H9 (cell line): ENCODE results near the gene CCM2L. TPM values are rescaled to one million over a fixed set of nuclear protein-coding genes. Genes with fewer than 3 reads are reported as not detected.

Source experiments
- DNase-seq: peaks from one replicate; pipeline ENCODE4 v3.0.0-alpha.2; 2017
- H2AFZ ChIP-seq: one replicate; pipeline ENCODE4 v1.6.1; 2013; ENCODE audit warnings: mild to moderate bottlenecking, low read length, control low read depth, moderate library complexity
- H2AK5ac ChIP-seq: 2 replicates; pipeline ENCODE4 v1.6.1; 2013; ENCODE audit warnings: low read length, control low read depth, mixed read lengths; ENCODE audit not compliant: insufficient read length
- H2BK120ac ChIP-seq: one replicate; pipeline ENCODE4 v1.6.1; 2013; ENCODE audit warnings: low read depth, mild to moderate bottlenecking, low read length, control low read depth, inconsistent platforms; ENCODE audit not compliant: poor library complexity, severe bottlenecking
- H2BK12ac ChIP-seq: 2 replicates; pipeline ENCODE4 v1.6.1; 2013; ENCODE audit warnings: low read length, control low read depth, mixed read lengths, low read depth; ENCODE audit not compliant: insufficient read length
- H2BK15ac ChIP-seq: 2 replicates; pipeline ENCODE4 v1.6.1; 2013; ENCODE audit warnings: low read depth, low read length, control low read depth
- H2BK20ac ChIP-seq: one replicate; pipeline ENCODE4 v1.6.1; 2013; ENCODE audit warnings: low read depth, mild to moderate bottlenecking, low read length, control low read depth, inconsistent platforms; ENCODE audit not compliant: poor library complexity, severe bottlenecking
- H2BK5ac ChIP-seq: 2 replicates; pipeline ENCODE4 v1.6.1; 2013; ENCODE audit warnings: low read length, control low read depth, mixed read lengths; ENCODE audit not compliant: insufficient read length
- H3K14ac ChIP-seq: 2 replicates; pipeline ENCODE4 v1.6.1; 2013; ENCODE audit warnings: low read length, control low read depth; ENCODE audit not compliant: insufficient read depth
- H3K18ac ChIP-seq: 2 replicates; pipeline ENCODE4 v1.6.1; 2013; ENCODE audit warnings: low read depth, mild to moderate bottlenecking, mixed read lengths, low read length, control low read depth; ENCODE audit not compliant: insufficient read length
- H3K23ac ChIP-seq: 2 replicates; pipeline ENCODE4 v1.6.1; 2013; ENCODE audit warnings: low read length, control low read depth, mixed read lengths, low read depth; ENCODE audit not compliant: insufficient read length
- H3K23me2 ChIP-seq: 2 replicates; pipeline ENCODE4 v1.6.1; 2013; ENCODE audit warnings: low read depth, mild to moderate bottlenecking, mixed read lengths, low read length, control low read depth; ENCODE audit not compliant: insufficient read length, poor library complexity, severe bottlenecking
- H3K27ac ChIP-seq: 2 replicates; pipeline ENCODE4 v1.5.1; 2013; ENCODE audit warnings: low read length, control low read depth, mixed read lengths, low read depth; ENCODE audit not compliant: insufficient read length
- H3K27me3 ChIP-seq: 2 replicates; pipeline ENCODE4 v1.6.1; 2013; ENCODE audit warnings: low read length, control low read depth, inconsistent platforms; ENCODE audit not compliant: insufficient read depth
- H3K4ac ChIP-seq: 2 replicates; pipeline ENCODE4 v1.6.1; 2013; ENCODE audit warnings: low read depth, mild to moderate bottlenecking, control low read depth, inconsistent platforms, low read length, moderate library complexity
- H3K4me1 ChIP-seq: 2 replicates; pipeline ENCODE4 v1.6.1; 2013; ENCODE audit warnings: low read length, control low read depth, inconsistent platforms; ENCODE audit not compliant: insufficient read depth
- H3K4me2 ChIP-seq: 2 replicates; pipeline ENCODE4 v1.6.1; 2013; ENCODE audit warnings: low read length, control low read depth, mixed read lengths; ENCODE audit not compliant: insufficient read length, insufficient read depth
- H3K56ac ChIP-seq: 2 replicates; pipeline ENCODE4 v1.6.1; 2013; ENCODE audit warnings: low read depth, mild to moderate bottlenecking, mixed read lengths, low read length, control low read depth; ENCODE audit not compliant: insufficient read length
- H3K79me1 ChIP-seq: 2 replicates; pipeline ENCODE4 v1.6.1; 2013; ENCODE audit warnings: low read depth, mild to moderate bottlenecking, moderate library complexity, low read length, control low read depth, inconsistent platforms; ENCODE audit not compliant: insufficient read depth, poor library complexity, severe bottlenecking
- H3K79me2 ChIP-seq: 2 replicates; pipeline ENCODE4 v1.6.1; 2013; ENCODE audit warnings: low read length, control low read depth, inconsistent platforms; ENCODE audit not compliant: insufficient read depth
- H3K9ac ChIP-seq: 2 replicates; pipeline ENCODE4 v1.6.1; 2013; ENCODE audit warnings: low read length, control low read depth, mixed read lengths; ENCODE audit not compliant: insufficient read length; ENCODE audit errors: extremely low read depth
- H3K9me3 ChIP-seq: one replicate; pipeline ENCODE4 v1.6.1; 2013; ENCODE audit warnings: low read depth, low read length, inconsistent platforms; ENCODE audit not compliant: control insufficient read depth
- H3T11ph ChIP-seq: one replicate; pipeline ENCODE4 v1.6.1; 2013; ENCODE audit warnings: mild to moderate bottlenecking, low read length, control low read depth, inconsistent platforms
- H4K20me1 ChIP-seq: one replicate; pipeline ENCODE4 v1.6.1; 2013; ENCODE audit not compliant: control insufficient read depth, insufficient read length, insufficient read depth
- H4K5ac ChIP-seq: 2 replicates; pipeline ENCODE4 v1.6.1; 2013; ENCODE audit warnings: low read depth, mild to moderate bottlenecking, mixed read lengths, low read length, control low read depth; ENCODE audit not compliant: insufficient read length
- H4K8ac ChIP-seq: replicated peaks from 2 replicates; pipeline ENCODE4 v1.6.1; 2013; ENCODE audit warnings: low read length, control low read depth, mixed read lengths, low read depth; ENCODE audit not compliant: insufficient read length
- H4K91ac ChIP-seq: 2 replicates; pipeline ENCODE4 v1.6.1; 2013; ENCODE audit warnings: low read depth, mild to moderate bottlenecking, moderate library complexity, mixed read lengths, low read length, control low read depth; ENCODE audit not compliant: insufficient read length
- H3K27ac Mint-ChIP-seq, 3 experiments: 2 replicates in 2 of 3; 3 replicates in 1 of 3; pipeline ENCODE4 v1.8.0; 2020 to 2021; ENCODE audit warnings: mixed read lengths in 3 of 3, mild to moderate bottlenecking in 1 of 3, moderate library complexity in 1 of 3
- H3K27me3 Mint-ChIP-seq: 2 replicates; pipeline ENCODE4 v1.8.0; 2021; ENCODE audit warnings: low read depth, mild to moderate bottlenecking, moderate library complexity, mixed read lengths
- H3K36me3 Mint-ChIP-seq, 3 experiments: 2 replicates in 2 of 3; 3 replicates in 1 of 3; pipeline ENCODE4 v1.8.0; 2020 to 2021; ENCODE audit warnings: low read depth in 3 of 3, mixed read lengths in 3 of 3; ENCODE audit not compliant: insufficient read depth in 1 of 3
- H3K4me1 Mint-ChIP-seq, 2 experiments: 2 replicates each; pipeline ENCODE4 v1.8.0; 2020; ENCODE audit warnings: mixed read lengths in 2 of 2
- H3K4me3 Mint-ChIP-seq, 2 experiments: 2 replicates in 1 of 2; 3 replicates in 1 of 2; pipeline ENCODE4 v1.8.0; 2020 to 2021; ENCODE audit warnings: mild to moderate bottlenecking in 2 of 2, mixed read lengths in 2 of 2, moderate library complexity in 1 of 2
- H3K9me3 Mint-ChIP-seq, 2 experiments: 2 replicates in 1 of 2; 3 replicates in 1 of 2; pipeline ENCODE4 v1.8.0; 2020; ENCODE audit warnings: mild to moderate bottlenecking in 2 of 2, mixed read lengths in 2 of 2, moderate library complexity in 1 of 2
- WGBS: extraction: QIAGEN DNeasy Blood & Tissue Kit; methylation state at CpG from one replicate; pipeline ENCODE4 v1.1.7; 2013; ENCODE audit warnings: missing lambda C conversion rate, low lambda C conversion rate, mixed read lengths; ENCODE audit not compliant: insufficient read length; ENCODE audit errors: extremely low coverage; 5-methylcytosine and 5-hydroxymethylcytosine counted together
- total RNA-seq: library from RNA; stranded (reverse); gene quantifications from 2 replicates; pipeline ENCODE4 v1.2.1, GENCODE V29; 2021
- TF ChIP-seq, protein P1 (sequence below): fragments of 200-600 bp; sonication (generic); conservative IDR thresholded peaks from 3 replicates; pipeline ENCODE4 v1.8.0; 2021; ENCODE audit warnings: antibody characterized with exemption, mild to moderate bottlenecking

CCM2L gene
- total RNA-seq, 1 experiment from 2014 or later, result 4.6 TPM

DNA sequence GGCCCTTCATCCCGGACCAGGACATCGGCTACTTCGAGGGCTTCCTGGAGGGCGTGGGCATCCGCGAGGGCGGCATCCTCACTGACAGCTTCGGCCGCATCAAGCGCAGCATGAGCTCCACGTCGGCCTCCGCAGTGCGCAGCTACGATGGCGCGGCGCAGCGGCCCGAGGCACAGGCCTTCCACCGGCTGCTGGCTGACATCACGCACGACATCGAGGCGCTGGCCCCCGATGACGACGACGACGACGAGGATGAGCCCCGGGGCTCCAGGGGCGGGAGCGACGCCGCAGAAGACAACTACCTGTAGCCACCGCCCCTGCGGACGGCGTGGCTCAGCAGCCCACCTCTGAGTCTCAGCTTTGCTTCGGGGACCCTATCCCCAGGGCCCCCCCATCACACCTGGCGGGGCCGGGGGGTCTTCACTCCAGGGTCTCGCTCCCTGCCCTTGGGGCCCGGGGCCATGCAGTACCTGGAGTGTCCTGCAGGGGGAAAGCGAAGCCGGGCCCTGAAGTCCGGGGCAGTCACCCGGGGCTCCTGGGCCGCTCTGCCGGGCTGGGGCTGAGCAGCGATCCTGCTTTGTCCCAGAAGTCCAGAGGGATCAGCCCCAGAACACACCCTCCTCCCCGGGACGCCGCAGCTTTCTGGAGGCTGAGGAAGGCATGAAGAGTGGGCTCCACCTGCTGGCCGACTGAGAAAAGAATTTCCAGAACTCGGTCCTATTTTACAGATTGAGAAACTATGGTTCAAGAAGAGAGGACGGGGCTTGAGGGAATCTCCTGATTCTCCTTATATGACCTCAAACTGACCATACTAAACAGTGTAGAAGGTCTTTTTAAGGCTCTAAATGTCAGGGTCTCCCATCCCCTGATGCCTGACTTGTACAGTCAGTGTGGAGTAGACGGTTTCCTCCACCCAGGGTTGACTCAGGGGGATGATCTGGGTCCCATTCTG is 21.0 kb downstream of the CCM2L start:
- no peaks in the 10 kb centered on the region for H3K9me3 Mint-ChIP-seq
- Histone ChIP-seq H3K56ac (no peak overlapping the region), H3K4me1 (no peaks in the 10 kb centered on the region), H2BK12ac (no peak overlapping the region), H4K8ac (no peak overlapping the region), H3K79me1 (no peaks in the 10 kb centered on the region), H3K4ac (no peak overlapping the region), H2BK15ac (no peak overlapping the region), H3T11ph (no peak overlapping the region), H2AFZ (no peak overlapping the region), H2BK120ac (no peak overlapping the region), H3K27ac (no peak overlapping the region), H4K5ac (no peak overlapping the region), H3K9me3 (no peaks in the 10 kb centered on the region), H3K4me2 (peak overlapping the region; percentile 3), H2BK20ac (no peak overlapping the region), H2AK5ac (no peak overlapping the region), H3K23ac (no peak overlapping the region), H3K79me2 (no peaks in the 10 kb centered on the region), H4K91ac (no peak overlapping the region), H3K18ac (no peak overlapping the region), H2BK5ac (no peak overlapping the region), H3K23me2 (peaks cover 3% of the 10 kb centered on the region), H3K27me3 (no peaks in the 10 kb centered on the region), H3K14ac (no peak overlapping the region), H4K20me1 (no peaks in the 10 kb centered on the region), H3K9ac (no peak overlapping the region)
- no CpG with 5 or more reads among the region's 59 CpGs for WGBS
- peak; percentile 97 for DNase-seq
- H3K4me1 Mint-ChIP-seq, result peaks cover 13 to 18% of the 10 kb centered on the region in 2 experiments
- H3K27me3 Mint-ChIP-seq, result peaks cover 44% of the 10 kb centered on the region
- H3K27ac Mint-ChIP-seq, result no peak overlapping the region
- TF ChIP-seq, protein P1, sequence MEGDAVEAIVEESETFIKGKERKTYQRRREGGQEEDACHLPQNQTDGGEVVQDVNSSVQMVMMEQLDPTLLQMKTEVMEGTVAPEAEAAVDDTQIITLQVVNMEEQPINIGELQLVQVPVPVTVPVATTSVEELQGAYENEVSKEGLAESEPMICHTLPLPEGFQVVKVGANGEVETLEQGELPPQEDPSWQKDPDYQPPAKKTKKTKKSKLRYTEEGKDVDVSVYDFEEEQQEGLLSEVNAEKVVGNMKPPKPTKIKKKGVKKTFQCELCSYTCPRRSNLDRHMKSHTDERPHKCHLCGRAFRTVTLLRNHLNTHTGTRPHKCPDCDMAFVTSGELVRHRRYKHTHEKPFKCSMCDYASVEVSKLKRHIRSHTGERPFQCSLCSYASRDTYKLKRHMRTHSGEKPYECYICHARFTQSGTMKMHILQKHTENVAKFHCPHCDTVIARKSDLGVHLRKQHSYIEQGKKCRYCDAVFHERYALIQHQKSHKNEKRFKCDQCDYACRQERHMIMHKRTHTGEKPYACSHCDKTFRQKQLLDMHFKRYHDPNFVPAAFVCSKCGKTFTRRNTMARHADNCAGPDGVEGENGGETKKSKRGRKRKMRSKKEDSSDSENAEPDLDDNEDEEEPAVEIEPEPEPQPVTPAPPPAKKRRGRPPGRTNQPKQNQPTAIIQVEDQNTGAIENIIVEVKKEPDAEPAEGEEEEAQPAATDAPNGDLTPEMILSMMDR, result peak; percentile 100
- peak overlapping the region; percentile 26 to 43; a peak in 3 of 5 replicates for H3K4me3 Mint-ChIP-seq
- H3K36me3 Mint-ChIP-seq, result peaks cover 0 to 13% (median 0%) of the 10 kb centered on the region in 3 experiments; a peak in 3 of 7 replicates
